AG04449 (cell line): ENCODE results near the gene TMTC2.

ENCODE experiments used
- CTCF ChIA-PET: fragments of 350-600 bp; formaldehyde crosslinking; extraction: SDS; loops from one replicate; lab custom pipeline; 2021; ENCODE audit warnings: antibody characterized with exemption; lab: Yijun Ruan, JAX
- POLR2A ChIA-PET: fragments of 400-600, 350-600 bp; formaldehyde crosslinking; extraction: SDS; loops from one replicate; lab custom pipeline; 2020; ENCODE audit warnings: antibody characterized with exemption, inconsistent platforms; lab: Yijun Ruan, JAX
- DNase-seq: peaks from one replicate; pipeline ENCODE4 v3.0.0-alpha.2; 2010; ENCODE audit warnings: low read depth, low spot score
- H3K4me3 ChIP-seq: 2 replicates; pipeline ENCODE4 v1.5.1; 2011; ENCODE audit warnings: low read depth, mild to moderate bottlenecking, control low read depth, low read length
- TF ChIP-seq, protein P1 (sequence below): IDR thresholded peaks from one replicate; pipeline ENCODE4 v1.5.1; 2011; ENCODE audit warnings: mild to moderate bottlenecking, moderate library complexity, low read length, control low read depth, inconsistent platforms; ENCODE audit not compliant: insufficient read depth; ENCODE audit errors: missing control alignments

Gene TMTC2

DNA sequence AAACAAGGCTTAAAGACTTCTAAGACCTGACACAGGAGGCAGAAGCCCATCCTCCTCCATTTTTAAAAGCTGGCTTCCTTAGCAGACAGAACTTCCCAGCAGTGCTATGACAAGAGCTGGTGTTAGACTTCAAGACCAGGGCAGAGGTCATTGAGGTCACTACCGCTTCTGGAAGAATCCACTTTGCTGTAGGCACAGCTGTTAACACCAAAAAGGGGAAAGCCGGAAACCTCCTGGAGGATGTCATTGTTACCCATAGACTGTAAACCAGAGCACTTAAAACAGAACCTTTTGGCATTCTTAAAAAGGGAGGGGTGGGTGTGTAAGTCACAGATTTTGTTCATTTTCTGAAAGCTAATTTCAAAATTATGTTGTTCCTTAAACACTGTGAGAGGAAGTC is 445.7 kb downstream of the TMTC2 start:
- DNase-seq: no peak
- CTCF ChIA-PET: no interaction called here
- POLR2A ChIA-PET: no interaction called here
- TF ChIP-seq, protein P1, sequence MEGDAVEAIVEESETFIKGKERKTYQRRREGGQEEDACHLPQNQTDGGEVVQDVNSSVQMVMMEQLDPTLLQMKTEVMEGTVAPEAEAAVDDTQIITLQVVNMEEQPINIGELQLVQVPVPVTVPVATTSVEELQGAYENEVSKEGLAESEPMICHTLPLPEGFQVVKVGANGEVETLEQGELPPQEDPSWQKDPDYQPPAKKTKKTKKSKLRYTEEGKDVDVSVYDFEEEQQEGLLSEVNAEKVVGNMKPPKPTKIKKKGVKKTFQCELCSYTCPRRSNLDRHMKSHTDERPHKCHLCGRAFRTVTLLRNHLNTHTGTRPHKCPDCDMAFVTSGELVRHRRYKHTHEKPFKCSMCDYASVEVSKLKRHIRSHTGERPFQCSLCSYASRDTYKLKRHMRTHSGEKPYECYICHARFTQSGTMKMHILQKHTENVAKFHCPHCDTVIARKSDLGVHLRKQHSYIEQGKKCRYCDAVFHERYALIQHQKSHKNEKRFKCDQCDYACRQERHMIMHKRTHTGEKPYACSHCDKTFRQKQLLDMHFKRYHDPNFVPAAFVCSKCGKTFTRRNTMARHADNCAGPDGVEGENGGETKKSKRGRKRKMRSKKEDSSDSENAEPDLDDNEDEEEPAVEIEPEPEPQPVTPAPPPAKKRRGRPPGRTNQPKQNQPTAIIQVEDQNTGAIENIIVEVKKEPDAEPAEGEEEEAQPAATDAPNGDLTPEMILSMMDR: no peak
- no peak overlapping the region for H3K4me3 ChIP-seq

GRCh38 chr12:83136411-83136810 is 449.7 kb downstream of the TMTC2 start:
- TF ChIP-seq, protein P1: no peak
- no peak overlapping the region for H3K4me3 ChIP-seq
- ChIA-PET CTCF (no interaction called here), POLR2A (no interaction called here)
- no peak for DNase-seq

DNA sequence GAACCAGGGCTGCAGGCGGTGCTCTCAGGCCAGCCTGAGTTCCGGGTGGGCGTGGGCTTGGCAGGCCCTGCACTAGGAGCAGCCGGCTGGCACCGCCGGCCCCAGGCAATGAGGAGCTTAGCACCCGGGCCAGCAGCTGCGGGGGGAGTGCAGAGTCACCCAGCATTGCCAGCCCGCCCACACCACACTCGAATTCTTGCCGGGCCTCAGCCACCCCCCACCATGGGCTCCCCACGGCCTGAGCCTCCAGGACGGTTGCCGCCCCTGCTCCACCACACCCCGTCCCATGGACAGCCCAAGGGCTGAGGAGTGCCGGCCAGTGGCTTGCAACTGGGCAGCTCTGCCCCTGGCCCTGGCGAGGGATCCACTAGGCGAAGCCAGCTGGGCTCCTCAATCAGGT is 453.4 kb downstream of the TMTC2 start:
- POLR2A ChIA-PET: no interaction called here
- CTCF ChIA-PET: no interaction called here
- H3K4me3 ChIP-seq: no peak overlapping the region
- no peak for DNase-seq
- TF ChIP-seq, protein P1: no peak

DNA sequence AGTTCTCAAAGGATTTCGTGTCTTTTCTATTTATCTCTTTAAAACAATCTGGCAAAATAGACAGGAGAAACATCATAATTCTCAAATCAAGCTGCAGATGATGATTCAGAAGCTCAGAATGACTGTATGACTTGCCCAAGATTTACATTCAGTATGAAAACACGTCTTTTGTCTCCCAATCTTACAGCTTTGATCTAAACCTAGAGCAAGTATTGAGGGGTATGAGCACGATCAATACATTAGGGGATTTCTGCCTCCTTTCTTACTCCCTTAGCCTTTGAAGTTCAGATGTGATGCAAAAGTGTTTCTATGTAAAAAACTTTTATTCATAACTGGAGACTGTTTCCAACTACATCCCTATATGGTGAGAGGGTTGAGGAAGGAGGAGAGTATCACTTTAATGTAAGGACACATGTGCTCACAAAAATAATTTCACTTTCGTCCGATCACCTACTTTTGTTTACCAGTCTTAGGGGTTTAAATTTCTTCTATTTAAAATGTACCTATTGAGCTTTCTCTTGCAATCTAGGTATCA is 454.8 kb downstream of the TMTC2 start:
- TF ChIP-seq, protein P1: no peak
- POLR2A ChIA-PET: no interaction called here
- H3K4me3 ChIP-seq: no peak overlapping the region
- CTCF ChIA-PET: no interaction called here
- no peak for DNase-seq

DNA sequence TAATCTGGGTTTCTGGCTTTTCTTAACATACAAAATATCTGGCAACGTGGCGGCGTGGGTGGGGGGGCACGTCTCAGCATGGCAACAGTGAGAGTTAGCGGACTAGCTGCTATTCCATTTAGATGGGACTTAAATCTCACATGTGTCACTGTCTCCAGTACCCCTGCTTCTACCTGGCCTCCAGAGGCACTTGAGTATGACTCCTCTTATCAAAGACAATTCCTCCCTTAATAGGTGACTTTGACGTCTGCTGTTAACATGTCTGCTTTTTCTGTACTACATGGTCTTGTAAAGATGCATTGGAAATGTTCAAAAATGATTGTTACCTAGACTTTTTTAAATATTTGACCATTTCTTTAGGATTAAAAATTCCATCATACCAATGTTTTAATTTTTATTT is 456.2 kb downstream of the TMTC2 start:
- TF ChIP-seq, protein P1: no peak
- no peak overlapping the region for H3K4me3 ChIP-seq
- DNase-seq: no peak
- POLR2A ChIA-PET: no interaction called here
- CTCF ChIA-PET: no interaction called here

GRCh38 chr12:83143950-83144349 is 457.2 kb downstream of the TMTC2 start:
- ChIA-PET CTCF (no interaction called here), POLR2A (no interaction called here)
- TF ChIP-seq, protein P1: no peak
- no peak for DNase-seq
- H3K4me3 ChIP-seq: no peak overlapping the region
